ENCODE results near the gene CTU2.

CTU2 gene

DNA sequence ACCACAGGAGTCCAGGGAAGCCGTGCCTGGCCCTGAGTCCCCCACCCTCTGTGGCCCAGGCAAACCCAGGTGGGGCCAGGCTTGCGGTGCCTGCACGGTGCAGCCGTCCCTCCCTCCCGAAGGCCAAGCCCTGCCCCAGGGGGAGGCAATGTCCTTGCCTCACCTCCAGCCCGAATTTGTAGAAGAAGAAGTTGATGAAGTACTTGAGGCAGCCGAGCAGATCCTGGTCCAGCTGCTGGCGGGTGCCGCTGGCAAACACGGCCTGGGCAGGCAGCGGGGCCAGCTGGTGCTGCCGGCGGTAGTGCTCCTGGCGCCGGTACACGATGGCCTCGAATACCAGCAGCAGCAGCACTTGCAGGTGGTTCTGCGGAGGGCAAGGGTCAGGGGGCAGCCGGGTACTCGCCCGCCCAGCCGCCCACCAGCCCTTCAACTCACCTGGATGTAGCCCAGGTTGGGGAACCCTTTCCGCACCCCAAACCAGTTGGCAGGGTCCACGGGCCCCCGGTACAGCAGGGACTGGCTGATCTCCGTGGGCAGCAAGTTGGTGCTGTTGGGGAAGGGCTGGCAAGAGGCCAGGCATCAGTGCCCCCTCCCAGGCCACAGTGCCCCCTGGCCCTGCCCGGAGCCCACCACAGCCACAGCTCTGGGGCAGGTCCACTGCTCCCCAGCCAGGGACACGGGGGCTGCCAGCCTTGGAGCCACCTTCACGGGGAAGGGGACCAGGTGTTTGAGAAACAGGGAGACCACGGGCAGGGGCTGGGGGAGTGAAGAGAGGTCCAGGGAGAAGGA is 26.1 kb downstream of the CTU2 start:
- Histone ChIP-seq H3K27ac (no peak overlapping the region), H3K36me3 (peaks cover 30% of the 10 kb centered on the region), H3K4me3 (ENCODE audit: low read depth in 1 of 2, low read length in 1 of 2) (no peak overlapping the region), H3K4me1 (ENCODE audit: control insufficient read depth in 1 of 2, insufficient read depth in 1 of 2, low read depth in 1 of 2, low read length in 1 of 2) (peaks cover under 1 to 4% of the 10 kb centered on the region in 2 experiments), H3K9me3 (no peaks in the 10 kb centered on the region), H3K27me3 (no peaks in the 10 kb centered on the region)
- TF ChIP-seq, protein P1, sequence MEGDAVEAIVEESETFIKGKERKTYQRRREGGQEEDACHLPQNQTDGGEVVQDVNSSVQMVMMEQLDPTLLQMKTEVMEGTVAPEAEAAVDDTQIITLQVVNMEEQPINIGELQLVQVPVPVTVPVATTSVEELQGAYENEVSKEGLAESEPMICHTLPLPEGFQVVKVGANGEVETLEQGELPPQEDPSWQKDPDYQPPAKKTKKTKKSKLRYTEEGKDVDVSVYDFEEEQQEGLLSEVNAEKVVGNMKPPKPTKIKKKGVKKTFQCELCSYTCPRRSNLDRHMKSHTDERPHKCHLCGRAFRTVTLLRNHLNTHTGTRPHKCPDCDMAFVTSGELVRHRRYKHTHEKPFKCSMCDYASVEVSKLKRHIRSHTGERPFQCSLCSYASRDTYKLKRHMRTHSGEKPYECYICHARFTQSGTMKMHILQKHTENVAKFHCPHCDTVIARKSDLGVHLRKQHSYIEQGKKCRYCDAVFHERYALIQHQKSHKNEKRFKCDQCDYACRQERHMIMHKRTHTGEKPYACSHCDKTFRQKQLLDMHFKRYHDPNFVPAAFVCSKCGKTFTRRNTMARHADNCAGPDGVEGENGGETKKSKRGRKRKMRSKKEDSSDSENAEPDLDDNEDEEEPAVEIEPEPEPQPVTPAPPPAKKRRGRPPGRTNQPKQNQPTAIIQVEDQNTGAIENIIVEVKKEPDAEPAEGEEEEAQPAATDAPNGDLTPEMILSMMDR (IDR thresholded peaks at IDR 0.05): no peak

GRCh38 chr16:88732961-88733294 is 26.6 kb downstream of the CTU2 start:
- H3K9me3 ChIP-seq: no peaks in the 10 kb centered on the region
- TF ChIP-seq, protein P1 (IDR thresholded peaks at IDR 0.05): no peak
- no peak overlapping the region for H3K4me3 ChIP-seq (ENCODE audit: low read depth in 1 of 2, low read length in 1 of 2)
- peaks cover 27% of the 10 kb centered on the region for H3K36me3 ChIP-seq
- no peaks in the 10 kb centered on the region for H3K27me3 ChIP-seq
- no peak overlapping the region for H3K27ac ChIP-seq
- peaks cover 2 to 8% of the 10 kb centered on the region in 2 experiments for H3K4me1 ChIP-seq (ENCODE audit: control insufficient read depth in 1 of 2, insufficient read depth in 1 of 2, low read depth in 1 of 2, low read length in 1 of 2)

DNA sequence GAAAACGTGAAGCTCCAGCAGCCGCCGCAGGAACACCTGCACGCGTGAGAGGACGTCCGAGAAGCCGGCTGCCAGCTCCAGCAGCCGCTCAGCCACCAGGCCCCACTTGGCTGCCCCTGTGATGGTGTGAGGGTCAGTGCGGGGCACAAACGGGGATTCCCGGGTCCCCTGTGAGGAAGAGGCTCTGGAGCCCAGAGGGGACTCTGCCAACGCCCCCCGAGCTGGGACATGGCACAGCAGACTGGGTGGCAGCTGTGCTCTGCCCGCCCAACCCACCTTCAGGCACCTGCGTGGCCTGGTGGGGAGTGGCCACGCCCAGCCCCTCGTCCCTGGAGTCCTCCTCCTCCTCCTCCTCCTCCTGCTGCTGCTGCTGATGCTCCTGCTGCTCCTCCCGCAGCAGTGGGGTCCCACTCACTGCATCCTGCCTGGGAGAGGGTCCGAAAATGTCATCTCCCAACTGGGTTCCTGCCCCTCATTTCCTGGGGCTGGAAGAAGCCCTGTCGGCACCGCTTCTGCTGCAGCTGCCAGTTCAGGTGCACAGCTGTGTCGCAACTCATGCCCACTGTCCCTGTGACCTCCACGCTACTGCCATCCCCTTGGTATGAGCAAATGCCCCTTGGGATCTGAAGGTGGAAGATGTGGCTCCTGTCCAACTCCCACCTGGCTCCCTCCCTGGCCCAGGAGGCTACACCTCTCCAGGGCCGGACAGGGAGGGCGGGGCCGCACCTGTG is 27.5 kb downstream of the CTU2 start:
- TF ChIP-seq, protein P1 (IDR thresholded peaks at IDR 0.05): no peak
- H3K36me3 ChIP-seq: peaks cover 27% of the 10 kb centered on the region
- no peaks in the 10 kb centered on the region for H3K27me3 ChIP-seq
- H3K27ac ChIP-seq: no peak overlapping the region
- no peak overlapping the region for H3K4me3 ChIP-seq (ENCODE audit: low read depth in 1 of 2, low read length in 1 of 2)
- no peaks in the 10 kb centered on the region for H3K9me3 ChIP-seq
- peaks cover 2 to 8% of the 10 kb centered on the region in 2 experiments for H3K4me1 ChIP-seq (ENCODE audit: control insufficient read depth in 1 of 2, insufficient read depth in 1 of 2, low read depth in 1 of 2, low read length in 1 of 2)

GRCh38 chr16:88734361-88734728 is 28.0 kb downstream of the CTU2 start:
- Histone ChIP-seq H3K27ac (no peak overlapping the region), H3K9me3 (no peaks in the 10 kb centered on the region), H3K27me3 (no peaks in the 10 kb centered on the region), H3K36me3 (peaks cover 27% of the 10 kb centered on the region), H3K4me1 (ENCODE audit: control insufficient read depth in 1 of 2, insufficient read depth in 1 of 2, low read depth in 1 of 2, low read length in 1 of 2) (peaks cover 2 to 8% of the 10 kb centered on the region in 2 experiments), H3K4me3 (ENCODE audit: low read depth in 1 of 2, low read length in 1 of 2) (no peak overlapping the region)
- TF ChIP-seq, protein P1 (IDR thresholded peaks at IDR 0.05): no peak

- no peaks in the 10 kb centered on the region for H3K27me3 ChIP-seq
- H3K4me3 ChIP-seq (ENCODE audit: low read depth in 1 of 2, low read length in 1 of 2): no peak overlapping the region
- H3K4me1 ChIP-seq (ENCODE audit: control insufficient read depth in 1 of 2, insufficient read depth in 1 of 2, low read depth in 1 of 2, low read length in 1 of 2): peaks cover 2 to 8% of the 10 kb centered on the region in 2 experiments
- H3K36me3 ChIP-seq: peaks cover 32% of the 10 kb centered on the region
- no peaks in the 10 kb centered on the region for H3K9me3 ChIP-seq
- H3K27ac ChIP-seq: no peak overlapping the region
- TF ChIP-seq, protein P1 (IDR thresholded peaks at IDR 0.05): no peak
Measured at GRCh38 chr16:88735121-88735520, 28.8 kb downstream of the CTU2 start.
